NOMO-1 treated with dmso at 0.1 percent for 144 hours (cell line): ENCODE results near the gene IGBP1.
"Not testable (repeated sequence)": the region's sequence is repeated elsewhere in the genome, so short reads cannot be mapped to it uniquely, and the experiment has no call there.

ENCODE experiments used
- DNase-seq: peaks from one replicate; lab custom pipeline; 2025; ENCODE audit not compliant: unreplicated experiment; lab: John Stamatoyannopoulos, UW

Gene IGBP1

DNA sequence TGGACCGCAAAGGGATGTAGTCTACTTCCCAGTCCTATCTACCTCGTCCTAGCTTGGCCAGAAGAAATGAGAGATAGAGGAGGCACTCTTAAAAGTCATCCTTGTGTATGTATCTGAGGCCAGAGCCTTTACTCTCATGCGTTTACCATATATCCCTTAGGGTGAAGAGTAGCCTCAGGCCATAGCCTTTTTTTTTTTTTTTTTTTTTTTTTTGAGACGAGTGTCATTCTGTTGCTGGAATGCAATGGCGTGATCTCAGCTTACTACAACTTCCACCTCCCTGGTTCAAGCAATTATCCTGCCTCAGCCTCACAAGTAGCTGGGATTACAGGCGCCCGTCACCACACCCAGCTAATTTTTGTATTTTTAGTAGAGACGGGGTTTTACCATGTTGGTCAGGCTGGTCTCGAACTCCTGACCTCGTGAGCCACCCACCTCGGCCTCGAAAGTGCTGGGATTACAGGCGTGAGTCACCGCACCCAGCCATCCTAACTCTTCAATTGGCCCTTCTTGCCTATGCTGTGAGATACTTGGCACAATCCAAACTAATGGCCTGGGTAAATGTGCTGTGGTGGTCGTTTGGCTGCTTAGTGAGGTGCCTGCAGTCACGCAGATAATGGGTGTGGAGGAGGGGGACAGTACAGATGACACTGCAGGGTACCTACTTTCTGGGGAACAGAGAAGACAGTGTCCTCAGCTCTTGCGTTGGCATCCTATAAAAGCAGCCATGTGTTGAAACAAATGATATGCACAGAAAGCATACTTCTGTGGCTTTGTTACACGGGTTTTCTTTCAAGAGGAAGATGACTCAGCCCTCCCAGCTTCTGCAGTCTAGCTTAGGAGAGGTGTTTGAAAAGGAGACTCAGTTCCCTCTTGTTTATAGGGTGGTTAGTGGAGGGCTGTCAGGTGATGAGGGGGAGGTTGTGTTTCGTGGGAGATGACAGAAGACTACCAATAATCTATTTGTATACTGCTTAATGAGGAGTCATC is 33.6 kb downstream of the IGBP1 start:
- DNase-seq: no peak

DNA sequence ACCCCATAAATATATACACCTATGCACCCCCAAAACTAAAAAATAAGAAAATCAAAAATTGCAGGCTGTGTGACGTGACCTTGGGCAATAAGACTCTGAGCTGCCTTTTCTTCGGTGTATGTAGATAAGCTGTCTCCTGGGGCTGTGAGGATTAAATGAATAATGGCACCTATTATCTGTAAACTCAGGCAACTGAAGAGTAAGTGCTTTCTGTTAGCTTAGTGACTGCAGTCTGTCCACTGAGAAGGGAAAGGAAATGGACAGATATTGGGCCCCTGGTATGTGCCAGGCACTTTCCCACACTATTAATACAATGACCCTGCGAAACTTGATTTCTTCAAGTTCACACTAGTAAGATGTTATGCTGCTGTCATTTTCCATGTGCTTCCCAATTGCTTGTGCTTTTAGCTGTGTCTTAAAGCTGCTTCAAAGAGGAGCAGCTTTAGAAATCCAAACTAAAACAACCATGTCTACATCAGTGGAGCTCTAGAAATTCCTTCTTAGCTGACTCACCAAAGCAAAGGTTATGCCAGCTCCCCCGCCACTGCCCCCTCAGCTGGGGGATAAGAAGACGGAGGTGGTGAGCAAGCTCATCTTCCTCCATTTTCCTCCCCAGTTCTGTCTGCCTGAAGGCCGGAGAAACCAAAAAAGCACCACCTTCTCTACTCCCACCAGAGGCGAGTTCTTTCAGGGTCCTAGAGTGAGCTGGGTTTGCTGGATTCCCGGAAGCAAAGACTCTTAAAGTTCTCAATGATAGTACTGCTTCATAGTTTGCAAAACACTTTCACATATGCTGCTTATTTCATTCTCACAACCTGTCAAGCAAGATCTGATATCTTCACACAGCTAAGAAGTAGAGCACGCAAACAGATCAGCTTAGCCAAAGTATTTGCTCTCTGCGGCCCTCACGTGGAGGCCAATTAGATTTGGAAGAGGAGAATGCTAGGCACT is 35.3 kb downstream of the IGBP1 start:
- no peak for DNase-seq

DNA sequence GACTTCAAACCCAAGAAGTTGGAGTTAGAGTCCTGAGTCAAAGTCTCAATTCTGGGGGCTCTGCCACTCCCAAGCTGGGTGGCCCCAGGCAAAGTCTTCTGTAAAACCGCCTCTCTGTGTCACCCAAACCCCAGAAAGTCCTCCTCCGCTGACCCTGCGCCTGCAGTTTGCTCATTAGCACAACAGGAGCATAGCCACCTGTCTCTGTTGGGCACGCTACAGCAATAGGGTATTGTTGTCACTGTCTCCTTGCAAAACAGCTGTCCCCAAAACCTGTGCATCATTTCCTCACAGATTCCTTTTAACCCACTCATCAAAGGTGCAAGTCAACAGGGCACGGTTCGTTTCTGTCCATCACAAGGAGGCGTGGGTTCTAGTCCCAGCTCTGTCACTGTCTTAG is 36.0 kb downstream of the IGBP1 start:
- DNase-seq: no peak

- no peak for DNase-seq
These were observed 38.4 kb downstream of the IGBP1 start for GRCh38 chrX:70171624-70172023.

GRCh38 chrX:70172221-70172620 is 39.0 kb downstream of the IGBP1 start:
- DNase-seq: no peak

DNA sequence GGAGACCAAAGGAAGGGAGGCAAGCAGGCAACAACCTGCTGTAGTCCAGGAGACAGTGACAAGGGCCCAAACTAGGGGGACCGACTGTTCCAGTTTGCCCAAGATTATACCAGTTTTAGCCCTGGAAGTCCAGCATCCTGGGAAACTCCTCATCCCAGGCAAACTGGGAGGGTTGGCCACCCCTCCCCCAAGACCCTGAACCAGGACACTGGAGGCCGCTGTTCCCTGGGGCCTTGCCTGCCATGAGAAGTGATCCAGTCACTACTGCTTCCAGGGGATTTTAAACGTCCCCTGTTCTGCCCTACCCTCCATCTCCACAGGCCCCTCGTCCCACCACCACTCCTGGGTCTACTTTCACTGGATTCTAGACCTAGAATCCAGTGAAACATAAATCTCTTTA is 39.7 kb downstream of the IGBP1 start:
- DNase-seq: no peak

DNA sequence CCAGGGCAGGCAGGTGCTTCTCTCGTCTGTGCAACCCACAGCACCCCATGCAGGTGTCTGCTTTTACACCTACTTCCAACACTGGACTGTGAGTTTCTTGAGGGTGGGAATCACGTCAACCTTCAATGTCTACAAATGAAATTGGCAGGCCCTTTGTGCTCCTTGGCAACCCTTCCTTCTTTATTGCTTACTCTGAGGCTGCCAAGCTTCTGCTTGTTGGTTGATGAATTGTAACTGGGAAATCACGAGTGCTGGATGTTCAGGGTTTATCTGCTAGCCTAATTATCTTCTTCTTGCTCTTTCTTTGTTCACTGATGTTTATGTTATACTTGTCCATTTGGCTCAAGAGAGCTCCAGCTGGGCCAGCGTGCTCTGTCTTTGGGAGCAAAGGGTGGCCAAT is 41.5 kb downstream of the IGBP1 start:
- no peak for DNase-seq

DNA sequence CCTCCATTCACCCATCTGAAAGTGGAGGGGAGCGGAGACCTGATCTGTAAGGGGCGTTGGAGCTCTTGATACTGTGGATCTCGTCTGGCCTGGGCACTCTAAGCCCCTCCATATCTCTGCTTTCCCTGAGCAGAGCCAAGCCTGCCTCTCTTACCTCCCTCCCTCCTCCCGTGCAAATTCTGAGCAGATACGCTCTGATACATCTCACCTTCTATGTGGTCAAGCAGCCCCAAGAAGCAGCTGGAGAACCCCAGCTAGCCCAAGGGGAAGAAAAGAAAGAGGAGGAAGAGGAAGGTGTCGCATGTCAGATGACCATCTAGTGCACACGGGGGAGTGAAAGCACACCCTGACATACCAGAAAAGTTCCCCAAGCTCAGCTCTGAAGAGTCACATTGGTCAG is 42.1 kb downstream of the IGBP1 start:
- no peak for DNase-seq

GRCh38 chrX:70176938-70177533 is 43.8 kb downstream of the IGBP1 start, which contains the start of gene DGAT2L6:
Gene DGAT2L6 (plus strand): TSS chrX:70177483. CDS start chrX:70177583, 100 bp downstream.
- no peak for DNase-seq

- DNase-seq: no peak
These were observed 49.8 kb downstream of the IGBP1 start for GRCh38 chrX:70183091-70183490.

DNA sequence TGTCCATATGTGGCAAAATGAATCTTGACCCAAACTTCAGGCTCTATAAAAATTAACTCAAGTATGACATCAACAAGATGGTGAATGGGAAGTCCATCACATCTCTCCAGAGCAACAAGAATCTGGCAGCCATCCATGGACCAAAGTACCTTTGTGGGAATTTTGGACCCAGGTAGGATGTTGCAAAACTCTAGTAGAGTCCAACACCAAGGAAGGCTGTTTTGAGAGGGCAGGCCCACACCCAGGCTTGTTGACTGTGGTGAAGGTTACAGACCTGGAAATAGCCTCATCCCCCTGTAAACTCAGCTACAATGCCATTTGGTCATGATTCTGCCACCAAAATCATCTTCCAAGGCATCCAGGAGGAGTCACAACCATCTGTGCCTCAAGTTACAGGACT is 57.0 kb downstream of the IGBP1 start:
- DNase-seq: no peak

GRCh38 chrX:70196961-70197720 is 63.9 kb downstream of the IGBP1 start:
- peak; percentile 1 for DNase-seq

DNA sequence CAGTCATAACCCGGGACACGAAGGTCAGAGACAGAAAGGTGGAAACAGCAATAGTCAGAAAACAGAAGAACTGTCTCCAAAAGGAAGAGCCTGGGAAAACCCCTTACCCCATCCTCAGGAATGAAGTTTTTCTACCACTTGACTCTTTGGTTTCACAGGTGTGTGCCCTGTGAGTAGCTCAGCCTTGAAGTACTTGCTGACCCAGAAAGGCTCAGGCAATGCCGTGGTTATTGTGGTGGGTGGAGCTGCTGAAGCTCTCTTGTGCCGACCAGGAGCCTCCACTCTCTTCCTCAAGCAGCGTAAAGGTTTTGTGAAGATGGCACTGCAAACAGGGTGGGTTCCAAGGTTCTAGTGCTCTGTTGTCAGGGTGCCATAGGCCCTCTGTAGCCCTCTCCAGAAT is 68.5 kb downstream of the IGBP1 start:
- no peak for DNase-seq

GRCh38 chrX:70208479-70208878 is 75.2 kb downstream of the IGBP1 start:
- DNase-seq: no peak

GRCh38 chrX:70209570-70209969 is 76.3 kb downstream of the IGBP1 start:
- DNase-seq: not testable (repeated sequence)
